Esophagus squamous epithelium (tissue), 4 donors: ENCODE results near the gene C11orf58.

Experiments used
- POLR2A ChIP-seq, 4 donors: fragments of 450-650 bp; IDR thresholded peaks; one replicate each; pipeline ENCODE4 v1.6.1; 2017; ENCODE audit warnings: antibody characterized with exemption in 4 of 4, mild to moderate bottlenecking in 4 of 4, moderate library complexity in 3 of 4
- TF ChIP-seq, protein P1 (sequence below), 6 experiments: fragments of 450-650 bp in 4 of 6; fragments of 200-600 bp in 2 of 6; sonication (generic) in 2 of 6; IDR thresholded peaks; one replicate each; pipeline ENCODE4 v1.5.1; 2016 to 2019; ENCODE audit warnings: antibody characterized with exemption in 6 of 6, mild to moderate bottlenecking in 4 of 6, moderate library complexity in 4 of 6

GRCh38 chr11:16775614-16776283 lies 37.3 kb downstream of the C11orf58 start:
- TF ChIP-seq, protein P1, sequence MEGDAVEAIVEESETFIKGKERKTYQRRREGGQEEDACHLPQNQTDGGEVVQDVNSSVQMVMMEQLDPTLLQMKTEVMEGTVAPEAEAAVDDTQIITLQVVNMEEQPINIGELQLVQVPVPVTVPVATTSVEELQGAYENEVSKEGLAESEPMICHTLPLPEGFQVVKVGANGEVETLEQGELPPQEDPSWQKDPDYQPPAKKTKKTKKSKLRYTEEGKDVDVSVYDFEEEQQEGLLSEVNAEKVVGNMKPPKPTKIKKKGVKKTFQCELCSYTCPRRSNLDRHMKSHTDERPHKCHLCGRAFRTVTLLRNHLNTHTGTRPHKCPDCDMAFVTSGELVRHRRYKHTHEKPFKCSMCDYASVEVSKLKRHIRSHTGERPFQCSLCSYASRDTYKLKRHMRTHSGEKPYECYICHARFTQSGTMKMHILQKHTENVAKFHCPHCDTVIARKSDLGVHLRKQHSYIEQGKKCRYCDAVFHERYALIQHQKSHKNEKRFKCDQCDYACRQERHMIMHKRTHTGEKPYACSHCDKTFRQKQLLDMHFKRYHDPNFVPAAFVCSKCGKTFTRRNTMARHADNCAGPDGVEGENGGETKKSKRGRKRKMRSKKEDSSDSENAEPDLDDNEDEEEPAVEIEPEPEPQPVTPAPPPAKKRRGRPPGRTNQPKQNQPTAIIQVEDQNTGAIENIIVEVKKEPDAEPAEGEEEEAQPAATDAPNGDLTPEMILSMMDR (IDR thresholded peaks at IDR 0.05), result no peak
- no peak for TF ChIP-seq POLR2A (IDR thresholded peaks at IDR 0.05)
